Calu3 (cell line): ENCODE measurements around the gene LRRC45. TPM values are rescaled to one million over a fixed set of nuclear protein-coding genes. Genes with fewer than 3 reads are reported as not detected.

Experiments
- BruUV-seq: library from RNA; stranded (reverse); fragments of 400-500 nt; replicated peaks from 2 replicates; lab custom pipeline; 2021; lab: Mats Ljungman, UMichigan
- CTCF ChIA-PET: fragments of 300-600 bp; sonication (Branson Sonifier 250); formaldehyde crosslinking; loops from one replicate; lab custom pipeline; 2022; ENCODE audit warnings: antibody characterized with exemption; lab: Charles Lee
- DNase-seq: peaks from one replicate; pipeline ENCODE4 v3.0.0; 2022
- H3K27ac Mint-ChIP-seq: one replicate; pipeline ENCODE4 v1.8.0; 2022; ENCODE audit warnings: mixed read lengths; ENCODE audit not compliant: unreplicated experiment
- H3K27me3 Mint-ChIP-seq: one replicate; pipeline ENCODE4 v1.8.0; 2022; ENCODE audit warnings: mixed read lengths; ENCODE audit not compliant: unreplicated experiment
- H3K36me3 Mint-ChIP-seq: one replicate; pipeline ENCODE4 v1.8.0; 2022; ENCODE audit warnings: mild to moderate bottlenecking, moderate library complexity, mixed read lengths; ENCODE audit not compliant: insufficient read depth, unreplicated experiment
- H3K4me1 Mint-ChIP-seq: one replicate; pipeline ENCODE4 v1.8.0; 2022; ENCODE audit warnings: mild to moderate bottlenecking, low read depth, mixed read lengths; ENCODE audit not compliant: unreplicated experiment
- H3K4me3 Mint-ChIP-seq: one replicate; pipeline ENCODE4 v1.8.0; 2022; ENCODE audit warnings: mild to moderate bottlenecking, low read depth, moderate library complexity, mixed read lengths; ENCODE audit not compliant: unreplicated experiment
- H3K9me3 Mint-ChIP-seq: one replicate; pipeline ENCODE4 v1.8.0; 2022; ENCODE audit warnings: low read depth, mixed read lengths; ENCODE audit not compliant: unreplicated experiment
- CTCF ChIP-seq: fragments of 200-600 bp; IDR thresholded peaks from one replicate; pipeline ENCODE4 v1.8.0; 2022; ENCODE audit warnings: antibody characterized with exemption; ENCODE audit not compliant: unreplicated experiment
- intact Hi-C: fragments of 100-400 bp; cut with micrococcal nuclease; formaldehyde crosslinking; loops from one replicate; pipeline ENCODE4 v1.10.0; 2022; ENCODE audit not compliant: unreplicated experiment
- total RNA-seq: library from RNA; stranded (reverse); gene quantifications from 2 replicates; pipeline ENCODE4 v1.2.3, GENCODE V29; 2022

Gene LRRC45
- total RNA-seq, 1 experiment from 2014 or later, result 32.6 TPM

GRCh38 chr17:82042649-82043048, 19.5 kb downstream of the LRRC45 start:
- CTCF ChIA-PET, result no interaction called here
- intact Hi-C loops, result no loop called here
- Mint-ChIP-seq H3K9me3 (no peaks in the 10 kb centered on the region), H3K4me3 (no peak overlapping the region), H3K4me1 (peaks cover 5% of the 10 kb centered on the region), H3K27ac (no peak overlapping the region), H3K27me3 (no peaks in the 10 kb centered on the region), H3K36me3 (peaks cover 14% of the 10 kb centered on the region)
- no peak for TF ChIP-seq CTCF
- BruUV-seq, result no TSS peak
- DNase-seq, result no peak

- Mint-ChIP-seq H3K4me1 (no peaks in the 10 kb centered on the region), H3K27me3 (no peaks in the 10 kb centered on the region), H3K27ac (no peak overlapping the region), H3K4me3 (no peak overlapping the region), H3K36me3 (peaks cover 12% of the 10 kb centered on the region), H3K9me3 (no peaks in the 10 kb centered on the region)
- TF ChIP-seq CTCF, result no peak
- BruUV-seq, result no TSS peak
- intact Hi-C loops, result no loop called here
- CTCF ChIA-PET, result no interaction called here
- DNase-seq, result no peak
These were observed 20.4 kb downstream of the LRRC45 start for GRCh38 chr17:82043507-82043906.

GRCh38 chr17:82045936-82046484, 22.9 kb downstream of the LRRC45 start:
- Mint-ChIP-seq H3K36me3 (peaks cover 23% of the 10 kb centered on the region), H3K4me3 (no peak overlapping the region), H3K4me1 (no peaks in the 10 kb centered on the region), H3K27me3 (no peaks in the 10 kb centered on the region), H3K9me3 (no peaks in the 10 kb centered on the region), H3K27ac (no peak overlapping the region)
- no peak for TF ChIP-seq CTCF
- BruUV-seq, result no TSS peak
- DNase-seq, result no peak
- intact Hi-C loops, result no loop called here
- CTCF ChIA-PET, result no interaction called here

- CTCF ChIA-PET, result no interaction called here
- Mint-ChIP-seq H3K4me1 (no peaks in the 10 kb centered on the region), H3K36me3 (peaks cover 27% of the 10 kb centered on the region), H3K27ac (no peak overlapping the region), H3K9me3 (no peaks in the 10 kb centered on the region), H3K4me3 (no peak overlapping the region), H3K27me3 (no peaks in the 10 kb centered on the region)
- no peak for TF ChIP-seq CTCF
- no peak for DNase-seq
- intact Hi-C loops, result no loop called here
- no TSS peak for BruUV-seq
These were observed 23.8 kb downstream of the LRRC45 start for GRCh38 chr17:82046903-82047302.
